K562 (cell line): ENCODE data around the gene GALNT9. TPM values are rescaled to one million over a fixed set of nuclear protein-coding genes. Genes with fewer than 3 reads are reported as not detected.

Experiments used
- CBFA2T2 ChIP-seq: fragments of 450-650 bp; conservative IDR thresholded peaks from 2 replicates; pipeline ENCODE4 v1.6.1; 2017; ENCODE audit warnings: mild to moderate bottlenecking
- IFI16 ChIP-seq: fragments of 250-450 bp; sonication (Bioruptor Pico); IDR thresholded peaks from 2 replicates; pipeline ENCODE4 v2.1.2; 2022; ENCODE audit warnings: mild to moderate bottlenecking, inconsistent platforms
- MAZ ChIP-seq, 2 experiments: fragments of 450-650 bp in 1 of 2; sonication (generic) in 1 of 2; formaldehyde crosslinking; IDR thresholded peaks in 1 of 2; conservative IDR thresholded peaks in 1 of 2; 2 replicates each; pipeline versions ENCODE4 v1.4.0 to v1.5.0; 2020; ENCODE audit warnings: mild to moderate bottlenecking in 1 of 2, missing genetic modification reagents in 1 of 2
- MECOM ChIP-seq: fragments of 250-450 bp; sonication (Bioruptor Pico); IDR thresholded peaks from 2 replicates; pipeline ENCODE4 v1.8.0; 2022; ENCODE audit warnings: inconsistent platforms
- MEF2D ChIP-seq: conservative IDR thresholded peaks from 2 replicates; pipeline ENCODE4 v1.6.1; 2016; ENCODE audit warnings: low read depth, missing genetic modification characterization, missing compliant biosample characterization
- NFXL1 ChIP-seq: fragments of 450-650 bp; formaldehyde crosslinking; IDR thresholded peaks from 2 replicates; pipeline ENCODE4 v1.4.0; 2021; ENCODE audit warnings: mild to moderate bottlenecking
- SETDB1 ChIP-seq: IDR thresholded peaks from one replicate; pipeline ENCODE4 v1.6.1; 2012; ENCODE audit warnings: low read length, control low read depth, inconsistent platforms
- ZKSCAN1 ChIP-seq: fragments of 150-350 bp; IDR thresholded peaks from 2 replicates; pipeline ENCODE4 v1.6.1; 2016; ENCODE audit warnings: low read depth, low read length
- ZNF76 ChIP-seq: fragments of 250-450 bp; sonication (Bioruptor Pico); IDR thresholded peaks from 2 replicates; pipeline ENCODE4 v1.4.0; 2020; ENCODE audit warnings: mild to moderate bottlenecking, moderate library complexity, borderline replicate concordance
- polyA plus RNA-seq, 8 experiments: library from polyadenylated mRNA; depleted of rRNA in 4 of 8; stranded (reverse) in 5 of 8; unstranded in 3 of 8; fragments of >200 nt; fragmentation: Nextera tagmentation in 2 of 8; fragmentation: Illumina TruSeq in 1 of 8; extraction: Ambion mirVana in 2 of 8; extraction: Trizol in 1 of 8; gene quantifications; 2 replicates each; pipeline versions ENCODE4 v1.2.1 to v1.2.3, GENCODE V29; 2011 to 2014; ENCODE audit warnings: inconsistent platforms in 1 of 8, missing spikeins in 1 of 8
- total RNA-seq, 7 experiments: library from RNA; depleted of rRNA in 6 of 7; stranded (reverse); fragments of >200 nt in 6 of 7; fragmentation: Illumina TruSeq in 2 of 7; extraction: Trizol in 2 of 7; gene quantifications; 2 replicates each; pipeline versions ENCODE4 v1.2.1 to v1.2.3, GENCODE V29; 2011 to 2021; ENCODE audit warnings: low replicate concordance in 1 of 7
- TF ChIP-seq, protein P1 (sequence below): sonication (generic); formaldehyde crosslinking; IDR thresholded peaks from 2 replicates; pipeline ENCODE4 v1.8.1; 2023; ENCODE audit warnings: mild to moderate bottlenecking, missing genetic modification reagents
- TF ChIP-seq, protein P2 (sequence below): fragments of 250-450 bp; sonication (Bioruptor Pico); IDR thresholded peaks from 2 replicates; pipeline ENCODE4 v1.4.0; 2020; ENCODE audit warnings: mild to moderate bottlenecking, moderate library complexity, borderline replicate concordance

Gene GALNT9
- total and polyA plus RNA-seq, 9 of the 15 experiments (the other 6 are each of a cell fraction or from before 2014, with no cell fraction given), result not detected

DNA sequence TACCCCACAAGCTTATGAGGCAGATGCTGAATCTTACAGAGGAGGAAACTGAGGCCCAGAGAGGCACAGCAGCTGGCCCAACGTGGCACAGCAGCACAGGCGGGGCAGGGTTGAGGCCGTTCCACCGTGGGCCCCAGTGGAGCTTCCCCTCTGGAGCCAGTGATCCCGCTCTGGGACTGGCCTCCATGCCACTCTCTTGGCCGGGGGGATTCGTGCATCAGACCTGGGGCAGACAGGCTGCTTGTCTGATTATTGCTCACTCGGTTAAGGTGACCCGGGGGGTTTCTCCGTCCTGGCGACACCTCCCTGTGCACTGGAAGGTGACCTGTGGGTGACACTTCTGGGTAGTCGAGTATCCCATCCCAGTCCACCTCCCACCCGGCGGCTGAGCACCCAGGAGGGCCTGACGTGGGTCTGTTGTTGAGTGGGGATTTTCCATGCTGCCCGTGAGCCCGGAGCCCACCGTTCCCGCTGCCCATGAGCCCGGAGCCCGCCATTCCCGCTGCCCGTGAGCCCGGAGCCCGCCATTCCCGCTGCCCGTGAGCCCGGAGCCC is 157.3 kb downstream of the GALNT9 start (continued):
- TF ChIP-seq MECOM (CRISPR knock-in tag) (no peak), SETDB1 (no peak), MAZ (CRISPR knock-in tag; conservative IDR thresholded peaks at IDR 0.05 in 1 of 2, IDR thresholded peaks at IDR 0.05 in 1 of 2) (no peak), CBFA2T2 (no peak), NFXL1 (CRISPR knock-in tag) (no peak), IFI16 (CRISPR knock-in tag) (no peak), ZNF76 (CRISPR knock-in tag) (no peak), ZKSCAN1 (no peak), MEF2D (no peak)
- TF ChIP-seq, protein P1, sequence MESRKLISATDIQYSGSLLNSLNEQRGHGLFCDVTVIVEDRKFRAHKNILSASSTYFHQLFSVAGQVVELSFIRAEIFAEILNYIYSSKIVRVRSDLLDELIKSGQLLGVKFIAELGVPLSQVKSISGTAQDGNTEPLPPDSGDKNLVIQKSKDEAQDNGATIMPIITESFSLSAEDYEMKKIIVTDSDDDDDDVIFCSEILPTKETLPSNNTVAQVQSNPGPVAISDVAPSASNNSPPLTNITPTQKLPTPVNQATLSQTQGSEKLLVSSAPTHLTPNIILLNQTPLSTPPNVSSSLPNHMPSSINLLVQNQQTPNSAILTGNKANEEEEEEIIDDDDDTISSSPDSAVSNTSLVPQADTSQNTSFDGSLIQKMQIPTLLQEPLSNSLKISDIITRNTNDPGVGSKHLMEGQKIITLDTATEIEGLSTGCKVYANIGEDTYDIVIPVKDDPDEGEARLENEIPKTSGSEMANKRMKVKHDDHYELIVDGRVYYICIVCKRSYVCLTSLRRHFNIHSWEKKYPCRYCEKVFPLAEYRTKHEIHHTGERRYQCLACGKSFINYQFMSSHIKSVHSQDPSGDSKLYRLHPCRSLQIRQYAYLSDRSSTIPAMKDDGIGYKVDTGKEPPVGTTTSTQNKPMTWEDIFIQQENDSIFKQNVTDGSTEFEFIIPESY (CRISPR knock-in tag), result no peak
- TF ChIP-seq, protein P2, sequence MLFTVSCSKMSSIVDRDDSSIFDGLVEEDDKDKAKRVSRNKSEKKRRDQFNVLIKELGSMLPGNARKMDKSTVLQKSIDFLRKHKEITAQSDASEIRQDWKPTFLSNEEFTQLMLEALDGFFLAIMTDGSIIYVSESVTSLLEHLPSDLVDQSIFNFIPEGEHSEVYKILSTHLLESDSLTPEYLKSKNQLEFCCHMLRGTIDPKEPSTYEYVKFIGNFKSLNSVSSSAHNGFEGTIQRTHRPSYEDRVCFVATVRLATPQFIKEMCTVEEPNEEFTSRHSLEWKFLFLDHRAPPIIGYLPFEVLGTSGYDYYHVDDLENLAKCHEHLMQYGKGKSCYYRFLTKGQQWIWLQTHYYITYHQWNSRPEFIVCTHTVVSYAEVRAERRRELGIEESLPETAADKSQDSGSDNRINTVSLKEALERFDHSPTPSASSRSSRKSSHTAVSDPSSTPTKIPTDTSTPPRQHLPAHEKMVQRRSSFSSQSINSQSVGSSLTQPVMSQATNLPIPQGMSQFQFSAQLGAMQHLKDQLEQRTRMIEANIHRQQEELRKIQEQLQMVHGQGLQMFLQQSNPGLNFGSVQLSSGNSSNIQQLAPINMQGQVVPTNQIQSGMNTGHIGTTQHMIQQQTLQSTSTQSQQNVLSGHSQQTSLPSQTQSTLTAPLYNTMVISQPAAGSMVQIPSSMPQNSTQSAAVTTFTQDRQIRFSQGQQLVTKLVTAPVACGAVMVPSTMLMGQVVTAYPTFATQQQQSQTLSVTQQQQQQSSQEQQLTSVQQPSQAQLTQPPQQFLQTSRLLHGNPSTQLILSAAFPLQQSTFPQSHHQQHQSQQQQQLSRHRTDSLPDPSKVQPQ (CRISPR knock-in tag), result no peak
